Testis (tissue), 3 donors: ENCODE data around the gene DNAJC8. TPM values are rescaled to one million over a fixed set of nuclear protein-coding genes. Genes with fewer than 3 reads are reported as not detected.

Experiments used
- DNase-seq: peaks from one replicate; pipeline ENCODE4 v3.0.0-alpha.2; 2019
- H3K27ac ChIP-seq, 2 donors: fragments of 200-600 bp; sonication (generic); one replicate each; pipeline ENCODE4 v1.5.1; 2019
- H3K27me3 ChIP-seq: fragments of 200-600 bp; sonication (generic); one replicate; pipeline ENCODE4 v1.5.1; 2019
- H3K36me3 ChIP-seq: fragments of 200-600 bp; sonication (generic); one replicate; pipeline ENCODE4 v1.5.1; 2017; ENCODE audit warnings: low read depth; ENCODE audit errors: missing control alignments
- H3K4me1 ChIP-seq: fragments of 200-600 bp; sonication (generic); one replicate; pipeline ENCODE4 v1.5.1; 2019
- H3K4me3 ChIP-seq, 2 donors: fragments of 200-600 bp; sonication (generic); one replicate each; pipeline ENCODE4 v1.5.1; 2017 to 2019
- H3K9me3 ChIP-seq: fragments of 200-600 bp; sonication (generic); one replicate; pipeline ENCODE4 v1.5.1; 2017
- POLR2A ChIP-seq: fragments of 450-650 bp; IDR thresholded peaks from one replicate; pipeline ENCODE4 v1.6.1; 2017; ENCODE audit warnings: antibody characterized with exemption, mild to moderate bottlenecking, moderate library complexity
- WGBS, 2 donors: methylation state at CpG; one replicate each; pipeline ENCODE4 v1.1.5; 2018; 5-methylcytosine and 5-hydroxymethylcytosine counted together
- intact Hi-C: fragments of 100-400 bp; cut with DNase I; formaldehyde crosslinking; loops from one replicate; pipeline ENCODE4 v1.15.1; 2023; ENCODE audit warnings: low total_unique reads
- polyA plus RNA-seq: library from polyadenylated mRNA; stranded (reverse); fragments of 350-450 nt; fragmentation: Illumina TruSeq; extraction: RNeasy Lipid Tissue Mini Kit (QIAGEN cat#74804); gene quantifications from one replicate; pipeline ENCODE4 v1.2.3, GENCODE V29; 2014; ENCODE audit warnings: low read depth, low replicate concordance; ENCODE audit not compliant: insufficient read depth
- total RNA-seq, 2 donors: library from RNA; depleted of rRNA; stranded (reverse); fragments of >200 nt; gene quantifications; one replicate each; pipeline ENCODE4 v1.2.3, GENCODE V29; 2016
- TF ChIP-seq, protein P1 (sequence below), 3 experiments: fragments of 450-650 bp in 2 of 3; fragments of 200-600 bp in 1 of 3; sonication (generic) in 1 of 3; IDR thresholded peaks; one replicate each; pipeline ENCODE4 v1.5.1; 2016 to 2019; ENCODE audit warnings: antibody characterized with exemption in 3 of 3, mild to moderate bottlenecking in 2 of 3, moderate library complexity in 1 of 3

Gene DNAJC8
- total and polyA plus RNA-seq, 3 donors from 2014 or later: 44.7 to 86.5 (median 48.0) TPM

DNA sequence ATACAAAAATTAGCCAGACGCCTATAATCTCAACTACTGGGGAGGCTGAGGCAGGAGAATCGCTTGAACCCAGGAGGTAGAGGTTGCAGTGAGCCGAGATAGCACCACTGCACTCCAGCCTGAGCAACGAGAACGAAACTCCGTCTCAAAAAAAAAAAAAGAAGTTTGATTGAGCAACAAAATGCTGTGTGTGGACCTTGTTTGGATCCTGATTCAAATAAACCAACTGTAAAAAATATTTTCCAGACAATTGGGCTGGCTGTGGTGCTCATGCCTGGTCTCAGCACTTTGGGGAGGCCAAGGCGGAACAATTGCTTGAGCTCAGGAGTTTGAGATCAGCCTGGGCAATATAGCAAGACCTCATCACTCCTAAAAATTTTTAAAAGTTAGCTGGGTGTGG, 73.1 kb downstream of the DNAJC8 start:
- H3K36me3 ChIP-seq: no peaks in the 10 kb centered on the region
- intact Hi-C loops: no loop called here
- TF ChIP-seq, protein P1, sequence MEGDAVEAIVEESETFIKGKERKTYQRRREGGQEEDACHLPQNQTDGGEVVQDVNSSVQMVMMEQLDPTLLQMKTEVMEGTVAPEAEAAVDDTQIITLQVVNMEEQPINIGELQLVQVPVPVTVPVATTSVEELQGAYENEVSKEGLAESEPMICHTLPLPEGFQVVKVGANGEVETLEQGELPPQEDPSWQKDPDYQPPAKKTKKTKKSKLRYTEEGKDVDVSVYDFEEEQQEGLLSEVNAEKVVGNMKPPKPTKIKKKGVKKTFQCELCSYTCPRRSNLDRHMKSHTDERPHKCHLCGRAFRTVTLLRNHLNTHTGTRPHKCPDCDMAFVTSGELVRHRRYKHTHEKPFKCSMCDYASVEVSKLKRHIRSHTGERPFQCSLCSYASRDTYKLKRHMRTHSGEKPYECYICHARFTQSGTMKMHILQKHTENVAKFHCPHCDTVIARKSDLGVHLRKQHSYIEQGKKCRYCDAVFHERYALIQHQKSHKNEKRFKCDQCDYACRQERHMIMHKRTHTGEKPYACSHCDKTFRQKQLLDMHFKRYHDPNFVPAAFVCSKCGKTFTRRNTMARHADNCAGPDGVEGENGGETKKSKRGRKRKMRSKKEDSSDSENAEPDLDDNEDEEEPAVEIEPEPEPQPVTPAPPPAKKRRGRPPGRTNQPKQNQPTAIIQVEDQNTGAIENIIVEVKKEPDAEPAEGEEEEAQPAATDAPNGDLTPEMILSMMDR (IDR thresholded peaks at IDR 0.05): no peak
- TF ChIP-seq POLR2A: no peak
- no peaks in the 10 kb centered on the region for H3K27me3 ChIP-seq
- no peak for DNase-seq
- H3K9me3 ChIP-seq: no peaks in the 10 kb centered on the region
- no peak overlapping the region for H3K4me3 ChIP-seq
- no peak overlapping the region for H3K27ac ChIP-seq
- 89 to 91% methylated on average over 7 of the region's 7 CpGs for WGBS, 2 donors
- H3K4me1 ChIP-seq: peaks cover 2% of the 10 kb centered on the region

DNA sequence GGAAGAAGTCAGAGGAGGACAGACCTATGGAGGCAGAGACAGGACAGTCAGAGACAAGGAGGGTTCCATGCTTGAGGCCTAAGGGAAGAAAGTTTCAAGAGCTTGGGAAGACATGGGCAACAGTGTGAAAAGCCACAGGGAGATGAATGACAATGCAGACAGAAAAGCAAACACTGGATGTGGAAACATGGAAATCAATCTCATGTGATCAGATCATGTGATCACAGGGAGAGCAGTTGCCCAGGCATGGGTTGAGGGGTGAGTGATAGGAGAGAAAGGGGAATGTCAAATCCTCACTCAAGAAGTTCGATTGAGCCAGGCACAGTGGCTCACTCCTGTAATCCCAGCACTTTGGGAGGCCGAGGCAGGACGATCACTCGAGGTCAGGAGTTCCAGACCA, 73.6 kb downstream of the DNAJC8 start:
- H3K4me3 ChIP-seq: no peak overlapping the region
- intact Hi-C loops: no loop called here
- no peak for DNase-seq
- no peaks in the 10 kb centered on the region for H3K9me3 ChIP-seq
- 88 to 89% methylated on average over 4 of the region's 4 CpGs for WGBS, 2 donors
- no peaks in the 10 kb centered on the region for H3K36me3 ChIP-seq
- no peak for TF ChIP-seq POLR2A
- TF ChIP-seq, protein P1 (IDR thresholded peaks at IDR 0.05): no peak
- no peak overlapping the region for H3K27ac ChIP-seq
- peaks cover 2% of the 10 kb centered on the region for H3K4me1 ChIP-seq
- no peaks in the 10 kb centered on the region for H3K27me3 ChIP-seq

DNA sequence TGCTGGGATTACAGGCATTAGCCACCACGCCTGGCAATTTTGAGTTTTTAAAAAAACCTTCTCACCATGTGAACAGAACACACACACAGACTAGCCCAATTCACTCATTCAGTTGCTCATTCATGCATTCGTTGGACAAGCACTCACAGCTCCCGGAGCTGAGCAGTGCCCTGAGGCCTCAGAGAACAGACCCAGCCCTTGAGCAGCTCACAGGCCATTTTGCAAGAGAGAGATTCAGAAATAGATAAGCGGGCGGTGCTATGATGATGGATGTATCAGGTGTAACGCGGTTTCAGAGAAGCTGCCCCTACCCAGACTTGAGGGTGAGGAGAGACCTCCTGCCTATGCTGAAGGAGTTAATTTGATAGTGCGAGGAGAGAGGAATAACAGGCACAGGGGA, 74.9 kb downstream of the DNAJC8 start:
- 93 to 95% methylated on average over 8 of the region's 8 CpGs for WGBS, 2 donors
- DNase-seq: no peak
- Histone ChIP-seq H3K27me3 (no peaks in the 10 kb centered on the region), H3K4me3 (no peak overlapping the region), H3K36me3 (no peaks in the 10 kb centered on the region), H3K4me1 (peaks cover 2% of the 10 kb centered on the region), H3K9me3 (no peaks in the 10 kb centered on the region), H3K27ac (no peak overlapping the region)
- TF ChIP-seq POLR2A: no peak
- TF ChIP-seq, protein P1 (IDR thresholded peaks at IDR 0.05): no peak
- intact Hi-C loops: no loop called here

DNA sequence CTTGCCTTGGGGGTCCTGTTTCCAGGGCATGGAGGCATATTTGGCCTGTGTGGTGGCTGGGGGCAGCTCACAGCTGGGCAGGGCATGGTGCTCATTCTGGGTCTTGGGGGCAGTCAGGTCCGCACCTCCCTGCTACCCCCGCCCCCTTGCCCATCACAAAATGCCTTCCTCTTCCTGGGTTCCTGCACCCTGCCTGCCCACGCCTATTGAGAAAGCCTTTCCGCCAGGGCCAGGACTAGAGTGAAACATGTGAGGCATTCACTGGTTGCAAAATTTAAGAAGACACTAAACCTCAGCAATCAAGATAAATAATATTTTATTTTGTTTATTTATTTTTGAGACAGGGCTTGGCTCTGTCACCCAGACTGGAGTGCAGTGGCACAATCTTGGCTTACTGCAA, 76.0 kb downstream of the DNAJC8 start:
- Histone ChIP-seq H3K9me3 (no peaks in the 10 kb centered on the region), H3K36me3 (no peaks in the 10 kb centered on the region), H3K27me3 (no peaks in the 10 kb centered on the region), H3K4me1 (peaks cover 2% of the 10 kb centered on the region), H3K27ac (no peak overlapping the region), H3K4me3 (no peak overlapping the region)
- DNase-seq: no peak
- intact Hi-C loops: no loop called here
- 85 to 95% methylated on average over 3 to 4 of the region's 4 CpGs for WGBS, 2 donors
- TF ChIP-seq POLR2A: no peak
- TF ChIP-seq, protein P1 (IDR thresholded peaks at IDR 0.05): no peak

DNA sequence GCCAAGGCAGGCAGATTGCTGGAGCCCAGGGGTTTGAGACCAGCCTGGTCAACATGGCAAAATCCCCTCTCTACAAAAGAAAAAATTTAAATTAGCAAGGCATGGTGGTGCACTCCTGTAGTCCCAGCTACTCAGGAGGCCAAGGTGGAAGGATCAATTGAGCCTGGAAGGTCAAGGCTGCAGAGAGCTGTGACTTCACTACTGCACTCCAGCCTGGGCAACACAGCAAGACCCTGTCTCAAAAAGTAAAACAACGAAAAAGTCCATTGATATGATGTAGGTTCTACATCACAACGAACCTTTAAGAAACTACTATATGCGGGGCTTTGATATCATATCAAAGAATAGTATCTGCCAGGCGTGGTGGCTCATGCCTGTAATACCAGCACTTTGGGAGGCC, 77.2 kb downstream of the DNAJC8 start:
- Histone ChIP-seq H3K27me3 (no peaks in the 10 kb centered on the region), H3K27ac (no peak overlapping the region), H3K4me3 (no peak overlapping the region), H3K9me3 (no peaks in the 10 kb centered on the region), H3K4me1 (peaks cover under 1% of the 10 kb centered on the region), H3K36me3 (no peaks in the 10 kb centered on the region)
- 93 to 97% methylated on average over 4 of the region's 4 CpGs for WGBS, 2 donors
- intact Hi-C loops: no loop called here
- no peak for DNase-seq
- TF ChIP-seq, protein P1 (IDR thresholded peaks at IDR 0.05): no peak
- TF ChIP-seq POLR2A: no peak
